ENCODE data around the gene C6.

- TF ChIP-seq CTCF (conservative IDR thresholded peaks at IDR 0.05; ENCODE audit: low read length) (no peak), EZH2phosphoT487 (IDR thresholded peaks at IDR 0.05; ENCODE audit: borderline replicate concordance, low read depth, low read length) (no peak)
Measured at GRCh38 chr5:41246376-41246775, 33.0 kb upstream of the C6 start.
